ENCODE data around the gene PCP2.

The PCP2 gene

GRCh38 chr19:7597689-7598088, 35.8 kb downstream of the PCP2 start:
- H3K4me3 ChIP-seq = no peak overlapping the region
- no peaks in the 10 kb centered on the region for H3K36me3 ChIP-seq
- peaks cover 0 to 21% (median 5%) of the 10 kb centered on the region in 11 experiments; a peak in 11 of 22 replicates for H4K20me1 ChIP-seq
- no peak for TF ChIP-seq Cebpa-rat (IDR thresholded peaks at IDR 0.05)
- no peak overlapping the region for H3K4me2 ChIP-seq
- H3K27me3 ChIP-seq = peaks cover 44 to 64% (median 52%) of the 10 kb centered on the region in 11 experiments
- no peak overlapping the region for H3K9ac ChIP-seq
- no peaks in the 10 kb centered on the region for H3K9me3 ChIP-seq (replicated peaks in 1 of 11)
- no peak overlapping the region for H3K27ac ChIP-seq
- peaks cover 0 to 11% (median 6%) of the 10 kb centered on the region in 10 experiments; a peak in 12 of 20 replicates for H3K4me1 ChIP-seq

DNA sequence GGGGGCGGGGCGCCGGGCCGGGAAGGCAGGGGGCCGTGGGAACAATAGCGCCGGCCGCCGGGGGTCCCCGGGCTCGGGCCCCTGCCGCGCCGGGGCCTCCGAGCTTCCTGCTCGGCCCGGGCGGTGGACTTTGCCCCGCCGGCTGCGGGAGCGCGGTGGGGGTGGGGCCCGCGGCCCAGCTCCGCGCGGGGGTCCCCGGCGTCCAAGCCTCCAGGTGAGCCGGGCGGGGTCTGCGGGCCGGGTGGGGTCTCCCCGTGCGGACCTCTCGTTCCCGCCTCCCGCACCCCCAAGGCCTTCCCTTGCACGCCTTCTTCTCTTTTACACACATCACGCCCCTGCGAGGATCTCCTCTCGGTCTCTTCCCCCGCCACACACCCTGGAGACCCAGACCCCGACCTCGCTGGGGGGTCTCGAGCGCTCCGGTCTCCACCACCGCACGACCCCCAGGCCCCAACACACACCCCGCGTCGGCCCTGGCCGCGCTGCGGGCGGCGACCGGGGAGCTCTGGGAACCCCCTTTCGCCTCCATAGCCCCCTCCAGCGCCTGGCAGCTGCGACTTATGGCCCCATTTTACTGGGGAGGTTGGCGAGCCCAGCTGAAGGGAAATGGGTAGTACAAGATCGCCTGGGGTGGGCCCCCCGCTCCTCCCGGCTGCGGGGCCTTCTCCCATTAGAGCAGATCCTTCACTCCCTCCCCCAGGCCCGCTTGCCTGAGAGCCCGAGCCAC, 37.1 kb downstream of the PCP2 start:
- peak overlapping the region; percentile 61 to 95 (median 84) for H3K4me2 ChIP-seq
- H3K27me3 ChIP-seq = peaks cover 44 to 54% (median 50%) of the 10 kb centered on the region in 11 experiments
- peak overlapping the region; percentile 63 to 76 (median 68); a peak in 19 of 20 replicates for H3K4me3 ChIP-seq

GRCh38 chr19:7595466-7596133, 37.9 kb downstream of the PCP2 start, which contains the start of gene CAMSAP3:
Gene CAMSAP3, plus strand, starts transcription at chr19:7595863. Its CDS starts 140 bp downstream, at chr19:7596003.
- Histone ChIP-seq H3K27ac (no peak within 1 kb of the TSS), H3K4me1 (peaks cover 0 to 11% (median 6%) of the 10 kb centered on the region in 10 experiments; a peak in 12 of 20 replicates), H3K36me3 (no peaks in the 10 kb centered on the region), H3K9me3 (replicated peaks in 1 of 11) (no peaks in the 10 kb centered on the region), H3K9ac (peak within 1 kb of the TSS in 10 of 11 experiments; percentile 48 to 74 (median 66); a peak in 18 of 22 replicates), H3K27me3 (peaks cover 44 to 54% (median 50%) of the 10 kb centered on the region in 11 experiments), H4K20me1 (peaks cover 0 to 21% (median 5%) of the 10 kb centered on the region in 11 experiments; a peak in 11 of 22 replicates), H3K4me2 (peak within 1 kb of the TSS; percentile 82 to 95 (median 88)), H3K4me3 (peak within 1 kb of the TSS; percentile 63 to 76 (median 68))
- no peak for TF ChIP-seq Cebpa-rat (IDR thresholded peaks at IDR 0.05)

More for the DNA sequence above, 37.1 kb downstream of the PCP2 start:
- Histone ChIP-seq H4K20me1 (peaks cover 0 to 21% (median 5%) of the 10 kb centered on the region in 11 experiments; a peak in 11 of 22 replicates), H3K27ac (no peak overlapping the region), H3K9ac (peak overlapping the region in 4 of 11 experiments; percentile 8 to 57 (median 40); a peak in 4 of 22 replicates), H3K36me3 (no peaks in the 10 kb centered on the region), H3K4me1 (peaks cover 0 to 11% (median 6%) of the 10 kb centered on the region in 10 experiments; a peak in 12 of 20 replicates), H3K9me3 (replicated peaks in 1 of 11) (no peaks in the 10 kb centered on the region)
- TF ChIP-seq Cebpa-rat (IDR thresholded peaks at IDR 0.05) = no peak

DNA sequence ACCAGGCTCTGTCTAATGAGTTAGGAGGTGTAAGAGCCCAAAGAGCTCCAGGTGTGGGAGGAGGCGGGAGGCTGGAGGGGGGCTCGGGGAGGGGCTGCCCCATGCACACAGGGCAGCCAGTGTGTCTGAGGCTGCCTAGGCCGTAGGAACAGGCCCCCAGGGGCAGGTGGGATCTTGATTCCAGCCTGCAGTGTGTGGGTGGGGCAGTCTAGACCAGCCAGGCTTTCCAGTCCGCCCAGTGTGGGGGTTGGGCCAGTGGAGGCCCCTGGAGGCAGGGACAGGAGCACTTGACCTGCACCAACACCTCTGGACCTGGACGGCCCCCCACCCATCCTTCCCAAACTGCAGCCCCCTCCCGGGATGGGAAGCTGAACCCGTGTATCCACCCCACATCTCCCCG, 43.3 kb downstream of the PCP2 start:
- H3K9me3 ChIP-seq (replicated peaks in 1 of 11) = no peaks in the 10 kb centered on the region
- H3K27ac ChIP-seq = no peak overlapping the region
- H3K36me3 ChIP-seq = no peaks in the 10 kb centered on the region
- no peak overlapping the region for H3K9ac ChIP-seq
- no peak overlapping the region for H3K4me2 ChIP-seq
- peaks cover 0 to 4% (median 0%) of the 10 kb centered on the region in 10 experiments; a peak in 3 of 20 replicates for H3K4me1 ChIP-seq
- TF ChIP-seq Cebpa-rat (IDR thresholded peaks at IDR 0.05) = no peak
- peaks cover 8 to 17% (median 14%) of the 10 kb centered on the region in 11 experiments; a peak in 21 of 22 replicates for H3K27me3 ChIP-seq
- H3K4me3 ChIP-seq = no peak overlapping the region
- H4K20me1 ChIP-seq = no peaks in the 10 kb centered on the region; a peak in 1 of 22 replicates

- Histone ChIP-seq H3K4me1 (peaks cover 0 to 8% (median 0%) of the 10 kb centered on the region in 10 experiments; a peak in 3 of 20 replicates), H3K9ac (no peak overlapping the region), H3K27ac (no peak overlapping the region), H3K4me3 (no peak overlapping the region), H3K27me3 (peaks cover 3 to 12% (median 9%) of the 10 kb centered on the region in 11 experiments; a peak in 19 of 22 replicates), H3K36me3 (no peaks in the 10 kb centered on the region), H4K20me1 (no peaks in the 10 kb centered on the region; a peak in 1 of 22 replicates), H3K9me3 (replicated peaks in 1 of 11) (no peaks in the 10 kb centered on the region), H3K4me2 (no peak overlapping the region)
- no peak for TF ChIP-seq Cebpa-rat (IDR thresholded peaks at IDR 0.05)
Measured at GRCh38 chr19:7589822-7590221, 43.7 kb downstream of the PCP2 start.

DNA sequence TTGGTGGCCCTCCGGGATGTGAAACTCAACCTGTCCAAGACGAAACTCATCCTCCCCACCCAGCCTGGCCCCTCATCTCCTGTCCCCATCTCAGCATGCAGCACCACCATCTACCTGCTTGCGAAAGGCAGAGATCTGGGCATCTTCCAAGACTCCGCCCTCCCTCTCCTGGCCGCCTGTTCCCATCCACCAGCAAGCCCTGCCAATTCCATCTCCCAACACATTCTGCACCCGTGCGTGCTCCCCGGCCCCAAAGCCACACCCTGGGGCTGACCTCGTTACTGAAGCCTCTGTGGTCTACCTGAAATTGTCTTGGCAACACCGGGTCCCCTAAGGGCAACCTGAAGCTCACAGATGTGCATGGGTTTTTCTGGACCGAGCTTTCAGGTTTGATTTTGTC, 51.1 kb downstream of the PCP2 start:
- no peak overlapping the region for H3K9ac ChIP-seq
- no peak overlapping the region for H3K27ac ChIP-seq
- no peak overlapping the region for H3K4me2 ChIP-seq
- no peak for TF ChIP-seq Cebpa-rat (IDR thresholded peaks at IDR 0.05)
- H3K27me3 ChIP-seq = no peaks in the 10 kb centered on the region
- no peaks in the 10 kb centered on the region for H3K9me3 ChIP-seq (replicated peaks in 1 of 11)
- H4K20me1 ChIP-seq = no peaks in the 10 kb centered on the region
- no peaks in the 10 kb centered on the region for H3K36me3 ChIP-seq
- H3K4me3 ChIP-seq = no peak overlapping the region
- peaks cover 0 to 9% (median 0%) of the 10 kb centered on the region in 10 experiments; a peak in 3 of 20 replicates for H3K4me1 ChIP-seq

Measured in BLaER1 treated with 17β-estradiol and CSF1 and Interleukin-3, amounts not matched to agents 10 nM and 100 nM (cell line).